DMS 273 treated with DMSO at 0.1 percent for 48 hours (cell line): Measurements from ENCODE around the gene TM9SF1.
A peak's percentile ranks its signal among the peaks of the same experiment; 100 is the strongest.

Experiments used
- DNase-seq: peaks from one replicate; lab custom pipeline; 2025; lab: John Stamatoyannopoulos, UW

The TM9SF1 gene

GRCh38 chr14:24179294-24179960 is 15.8 kb downstream of the TM9SF1 start:
- no peak for DNase-seq

DNA sequence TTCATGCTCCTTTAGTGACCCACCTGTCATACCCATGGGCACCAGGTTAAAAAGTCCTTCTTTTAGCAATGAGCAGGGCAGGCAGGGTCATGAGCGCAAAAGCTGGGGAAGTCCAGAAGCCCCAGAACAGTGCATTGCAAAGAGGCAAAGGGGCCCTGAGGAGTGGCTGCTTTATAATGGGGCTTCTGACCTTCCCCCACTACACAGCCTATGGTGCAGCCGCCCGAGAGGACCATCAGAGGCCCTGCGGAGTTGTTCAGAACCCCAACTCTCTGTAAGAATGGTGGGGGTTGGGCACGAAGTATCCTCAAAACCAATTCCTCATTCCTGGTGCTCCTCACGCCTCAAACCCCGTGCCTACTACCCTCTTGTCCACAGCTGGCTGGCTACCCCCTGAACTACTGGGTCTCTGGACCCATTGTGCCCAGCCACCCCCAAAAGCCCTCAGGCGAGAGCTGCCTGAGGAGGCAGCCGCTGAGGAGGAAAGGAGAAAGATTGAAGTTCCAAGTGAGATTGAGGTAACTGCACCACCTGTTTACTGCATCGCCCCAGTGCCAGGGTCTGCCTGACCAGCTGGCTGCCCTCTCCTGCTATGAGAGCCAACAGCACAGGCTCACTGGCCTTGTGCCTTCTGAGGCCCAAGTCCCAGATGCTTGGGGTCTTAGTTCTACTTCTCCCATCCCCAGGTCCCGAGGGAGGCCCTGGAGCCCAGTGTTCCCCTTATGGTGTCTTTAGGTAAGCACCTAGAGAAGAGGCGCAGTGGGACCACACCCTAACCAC is 16.7 kb downstream of the TM9SF1 start:
- DNase-seq = no peak

GRCh38 chr14:24177891-24178290 is 17.4 kb downstream of the TM9SF1 start:
- DNase-seq = no peak

DNA sequence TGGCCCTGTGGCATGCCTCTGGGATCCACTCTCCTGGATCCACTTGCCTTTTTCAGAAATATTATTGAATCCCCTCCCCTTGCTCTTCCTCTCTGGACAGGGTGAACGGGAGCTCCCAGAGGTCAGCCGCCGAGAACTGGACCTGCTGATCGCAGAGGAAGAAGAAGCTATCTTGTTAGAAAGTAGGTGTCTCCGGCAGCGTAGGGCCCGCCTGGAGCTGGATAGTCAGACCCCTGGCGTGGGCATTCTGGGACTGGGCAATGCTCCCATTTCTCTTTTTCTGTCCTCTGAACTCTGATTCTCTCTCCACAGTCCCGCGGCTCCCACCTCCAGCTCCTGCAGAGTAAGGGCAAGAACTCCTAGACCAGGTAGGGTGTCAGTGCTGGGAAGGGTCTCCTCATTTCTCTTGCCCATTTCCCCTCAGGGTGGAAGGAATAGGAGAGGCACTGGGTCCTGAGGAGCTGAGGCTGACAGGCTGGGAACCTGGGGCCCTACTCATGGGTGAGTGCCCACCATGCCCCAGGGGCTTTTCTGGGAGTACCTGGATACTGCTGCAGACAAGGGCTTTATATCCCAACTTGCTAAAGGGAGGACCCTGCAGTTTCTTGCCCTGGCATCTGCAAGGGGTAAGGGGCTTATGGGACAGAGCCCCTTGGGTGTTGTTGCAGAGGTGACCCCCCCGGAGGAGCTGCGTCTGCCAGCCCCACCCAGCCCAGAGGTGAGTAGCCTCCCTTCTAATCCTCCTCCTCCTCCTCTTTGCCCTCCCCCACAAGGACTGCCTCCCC is 18.0 kb downstream of the TM9SF1 start:
- no peak for DNase-seq

- no peak for DNase-seq
Measured at GRCh38 chr14:24176599-24176998, 18.6 kb downstream of the TM9SF1 start.

DNA sequence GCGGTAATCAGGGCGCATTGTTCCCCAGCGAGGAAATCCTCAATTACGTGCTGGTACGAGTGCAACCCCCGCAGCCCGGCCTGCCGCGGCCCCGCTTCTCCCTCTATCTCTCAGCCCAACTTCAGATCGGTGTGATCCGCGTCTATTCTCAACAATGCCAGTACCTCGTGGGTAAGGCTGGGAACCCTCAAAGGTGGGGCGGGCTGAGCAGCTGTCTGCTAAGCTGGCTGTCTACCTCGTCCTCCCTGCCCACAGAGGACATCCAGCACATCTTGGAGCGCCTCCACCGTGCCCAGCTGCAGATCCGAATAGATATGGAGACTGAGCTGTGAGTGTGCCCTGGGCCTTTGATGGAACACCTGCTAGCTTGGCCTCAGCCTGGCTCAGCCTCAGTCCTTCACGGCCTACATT is 22.4 kb downstream of the TM9SF1 start:
- no peak for DNase-seq

GRCh38 chr14:24172261-24172860 is 22.9 kb downstream of the TM9SF1 start:
- peak; percentile 33 for DNase-seq

DNA sequence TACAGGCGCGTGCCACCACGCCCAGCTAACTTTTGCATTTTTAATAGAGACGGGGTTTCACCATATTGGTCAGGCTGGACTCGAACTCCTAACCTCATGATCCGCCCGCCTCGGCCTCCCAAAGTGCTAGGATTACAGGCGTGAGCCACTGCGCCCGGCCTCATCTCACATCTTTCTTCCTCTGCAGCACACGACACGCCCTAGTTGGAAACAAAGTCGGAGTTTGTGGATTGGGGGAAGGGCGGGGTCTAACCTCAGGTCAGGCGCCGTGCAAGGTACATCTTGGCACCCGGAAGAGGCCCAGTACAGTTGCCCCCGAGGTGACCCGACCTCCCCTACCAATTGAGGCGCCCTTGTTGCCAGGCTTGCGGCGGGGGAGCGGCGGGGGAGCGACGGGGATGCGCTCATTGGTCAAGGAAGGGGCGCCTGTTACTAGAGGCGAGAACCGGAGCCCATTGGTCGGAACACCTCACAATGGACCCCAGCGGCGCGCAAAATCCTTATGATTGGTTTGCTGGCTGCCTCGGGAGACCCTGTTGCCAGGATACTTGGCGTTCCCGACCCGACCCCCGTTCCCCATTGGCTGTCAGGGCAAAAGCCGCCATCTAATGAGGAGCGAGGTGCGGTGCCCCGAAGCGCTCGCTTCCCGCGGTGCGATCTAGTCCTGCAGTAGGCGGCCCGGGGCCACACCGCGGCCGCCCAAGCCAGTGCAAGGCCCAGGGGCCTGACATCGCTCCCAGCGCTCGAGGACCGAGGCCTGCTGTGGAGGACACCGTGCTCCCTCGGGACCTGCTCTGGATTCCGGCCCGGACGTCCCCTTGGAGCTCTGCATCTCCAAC is 23.6 kb downstream of the TM9SF1 start, which contains the start of gene REC8:
Gene REC8, plus strand, starts transcription at position 659 of the 839 bp plus-strand sequence. CDS start 473 bp downstream, outside the sequence.
- DNase-seq = peak; percentile 98

GRCh38 chr14:24167469-24168114 is 27.6 kb downstream of the TM9SF1 start:
- DNase-seq = no peak

DNA sequence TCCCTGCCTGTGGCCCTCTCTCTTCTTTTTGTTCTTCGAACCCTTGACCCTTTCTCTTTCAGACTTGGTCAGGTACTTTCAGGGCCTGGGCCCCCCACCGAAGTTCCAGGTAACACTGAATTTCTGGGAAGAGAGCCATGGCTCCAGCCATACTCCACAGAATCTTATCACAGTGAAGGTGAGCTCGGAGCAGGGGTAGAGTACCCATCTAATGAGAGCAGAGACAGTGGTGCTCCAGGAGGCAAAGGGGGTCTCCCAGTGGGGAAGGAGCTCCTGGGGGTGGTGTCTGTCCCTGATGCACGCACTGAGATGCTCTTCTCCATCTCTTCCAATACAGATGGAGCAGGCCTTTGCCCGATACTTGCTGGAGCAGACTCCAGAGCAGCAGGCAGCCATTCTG is 29.5 kb downstream of the TM9SF1 start:
- DNase-seq = no peak

- no peak for DNase-seq
Measured at GRCh38 chr14:24164518-24164991, 30.7 kb downstream of the TM9SF1 start.

DNA sequence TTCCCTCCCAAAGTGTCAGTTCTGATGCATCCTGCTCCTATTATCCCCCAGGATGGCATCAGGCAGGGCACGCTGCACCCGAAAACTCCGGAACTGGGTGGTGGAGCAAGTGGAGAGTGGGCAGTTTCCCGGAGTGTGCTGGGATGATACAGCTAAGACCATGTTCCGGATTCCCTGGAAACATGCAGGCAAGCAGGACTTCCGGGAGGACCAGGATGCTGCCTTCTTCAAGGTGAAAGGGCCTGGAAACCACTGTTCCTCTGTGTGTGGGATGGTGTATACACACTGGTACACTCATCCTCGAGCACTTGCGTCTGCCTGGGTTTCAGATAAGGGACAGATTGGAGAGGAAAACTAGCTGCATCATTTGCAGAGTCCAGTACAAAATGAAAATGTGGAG is 33.1 kb downstream of the TM9SF1 start:
- DNase-seq = no peak

DNA sequence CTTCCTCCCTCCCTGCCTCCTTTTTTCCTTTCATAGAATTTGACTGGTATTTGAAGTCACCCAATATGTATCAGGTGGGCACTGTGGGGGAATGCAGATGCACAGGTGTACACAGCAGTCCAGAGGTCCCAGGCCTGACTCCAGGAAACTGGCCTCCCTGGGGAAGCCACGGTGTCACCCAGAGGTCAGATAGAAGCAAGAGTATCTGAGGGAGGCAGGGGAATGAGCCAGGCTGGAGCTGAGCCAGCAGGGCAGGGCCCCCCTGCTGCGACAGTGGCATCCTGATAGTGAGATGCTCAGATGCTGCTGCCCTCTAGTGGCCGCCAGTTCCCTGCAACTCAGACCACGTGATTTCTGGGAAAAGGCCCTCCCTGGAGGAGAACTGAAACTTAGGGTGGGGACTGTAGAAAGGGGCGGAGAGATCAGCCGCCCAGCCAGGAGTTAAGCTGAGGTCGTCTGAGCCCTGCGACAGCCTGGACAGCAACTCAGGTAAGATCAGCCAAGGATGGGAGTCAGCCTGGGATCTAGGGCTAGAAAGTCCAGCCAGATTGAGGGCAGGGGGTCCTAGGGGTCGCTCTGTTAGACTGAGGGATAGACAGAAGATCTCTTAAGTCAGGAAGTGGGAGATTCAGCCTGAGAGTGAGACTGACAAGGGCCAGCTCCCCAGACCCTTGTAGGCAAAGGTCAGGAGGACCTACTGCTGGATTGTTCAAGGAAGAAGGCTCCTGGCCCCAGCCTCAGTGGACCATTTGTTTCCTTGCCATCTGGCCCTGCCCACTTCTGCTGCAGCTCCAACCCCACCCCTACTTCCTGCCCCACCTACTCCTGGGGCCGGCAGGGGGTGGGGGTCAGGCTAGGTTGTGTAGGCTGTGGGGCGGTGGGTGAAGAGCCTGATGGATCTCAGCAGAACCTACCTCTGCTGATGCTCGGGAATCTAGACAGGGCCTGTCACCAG is 34.1 kb downstream of the TM9SF1 start, which contains the start of gene IRF9:
Gene IRF9, plus strand, starts transcription at position 416 of the 955 bp plus-strand sequence. CDS start 880 bp downstream, outside the sequence.
- DNase-seq = peak; percentile 92

- no peak for DNase-seq
Measured at GRCh38 chr14:24160499-24160849, 34.8 kb downstream of the TM9SF1 start.

GRCh38 chr14:24159777-24160498 is 35.3 kb downstream of the TM9SF1 start:
- no peak for DNase-seq

GRCh38 chr14:24157331-24157730 is 37.9 kb downstream of the TM9SF1 start:
- no peak for DNase-seq

- no peak for DNase-seq
Measured at GRCh38 chr14:24156840-24157239, 38.4 kb downstream of the TM9SF1 start.

- DNase-seq = no peak
Measured at GRCh38 chr14:24155100-24155499, 40.1 kb downstream of the TM9SF1 start.
